GM21737 (cell line): ENCODE data around the gene GRAMD1B.

Source experiments
- ATAC-seq: cut with Tn5 transposase; IDR thresholded peaks from one replicate; pipeline ENCODE4 v1.9.1; 2021; ENCODE audit warnings: mild to moderate bottlenecking, moderate library complexity; ENCODE audit not compliant: unreplicated experiment

Gene GRAMD1B

DNA sequence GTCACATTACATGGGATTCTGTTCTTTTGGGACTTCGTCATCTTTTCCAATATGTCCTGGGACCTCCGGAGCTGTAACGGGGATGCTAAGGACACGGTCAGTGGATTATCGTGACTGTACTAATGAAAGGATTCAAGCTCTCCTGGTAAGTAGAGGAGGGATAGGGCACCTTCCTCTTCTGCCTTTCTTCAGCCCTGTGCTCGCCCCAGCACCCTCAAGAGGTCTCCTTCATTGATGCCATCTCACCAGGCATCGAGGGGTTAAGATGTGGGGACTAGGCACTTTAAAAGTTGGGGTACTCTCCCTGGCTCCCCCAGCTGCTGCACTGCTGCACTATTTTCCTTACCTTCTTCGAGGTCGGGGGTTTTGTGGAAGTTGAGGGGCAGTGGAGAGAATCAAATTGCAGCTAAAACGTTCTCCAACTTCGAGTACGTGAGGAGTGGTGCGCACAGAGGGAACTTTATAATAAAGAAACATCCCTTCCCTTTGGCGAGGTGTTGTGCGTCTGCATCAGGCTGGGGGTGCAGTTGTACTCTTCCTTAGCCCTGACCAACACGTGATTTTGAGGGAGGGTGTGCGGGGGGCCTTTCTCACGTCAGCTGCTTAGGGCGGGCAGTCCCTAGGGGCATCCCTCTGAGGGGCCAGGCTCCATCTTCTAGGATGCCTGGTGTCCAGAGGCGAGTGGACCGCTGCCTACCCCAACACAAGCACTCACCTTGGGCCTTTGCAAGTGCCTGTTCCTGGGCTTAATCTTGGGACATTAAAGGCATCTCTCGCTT, 96.1 kb downstream of the GRAMD1B start:
- ATAC-seq = no peak

DNA sequence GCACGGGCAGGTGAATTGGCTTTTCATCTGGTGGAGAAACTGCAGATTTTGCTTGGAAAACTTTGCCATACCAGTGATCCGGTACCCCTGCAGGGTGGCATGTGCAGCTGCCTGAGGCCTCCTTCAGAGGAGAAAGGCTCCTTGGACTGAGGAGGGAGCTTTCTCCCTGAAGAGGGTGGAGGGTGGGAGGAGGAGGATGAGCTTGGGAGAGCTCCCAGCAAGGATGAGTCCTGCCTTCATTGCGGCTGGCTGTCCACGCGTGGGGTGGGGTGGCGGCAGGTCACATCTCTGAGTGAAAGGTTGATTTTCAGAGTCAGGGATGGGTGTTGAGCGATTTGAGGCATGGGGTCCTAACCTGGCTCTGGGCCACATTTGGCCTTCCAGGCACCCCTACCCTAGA, 96.8 kb downstream of the GRAMD1B start:
- no peak for ATAC-seq

DNA sequence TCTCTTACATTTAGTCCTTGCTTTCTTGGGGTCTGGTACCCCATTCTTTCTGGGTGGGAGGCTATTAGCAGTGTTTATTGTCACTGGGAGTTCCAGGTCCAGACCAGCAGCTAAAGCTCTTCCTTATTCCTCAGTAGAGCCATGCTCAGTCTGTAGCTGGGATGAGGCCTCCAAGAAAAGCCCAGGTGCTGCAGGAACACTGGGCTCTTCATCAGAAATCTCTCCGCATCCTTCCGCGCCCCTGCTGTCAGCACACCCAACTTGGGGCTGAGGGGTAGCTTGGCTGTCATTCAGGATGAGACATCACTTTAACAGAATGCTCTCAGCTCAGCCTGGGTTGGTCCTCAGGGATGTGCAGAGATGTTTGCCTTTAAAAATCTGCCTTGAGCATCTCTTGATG, 97.5 kb downstream of the GRAMD1B start:
- ATAC-seq = no peak

- no peak for ATAC-seq
Observed at GRCh38 chr11:123527947-123528346, 97.9 kb downstream of the GRAMD1B start.

- no peak for ATAC-seq
Observed at GRCh38 chr11:123531325-123531724, 101.3 kb downstream of the GRAMD1B start.

GRCh38 chr11:123532131-123532530, 102.1 kb downstream of the GRAMD1B start:
- no peak for ATAC-seq

GRCh38 chr11:123535401-123535800, 105.3 kb downstream of the GRAMD1B start:
- ATAC-seq = no peak

- no peak for ATAC-seq
Observed at GRCh38 chr11:123536690-123537437, 106.8 kb downstream of the GRAMD1B start.

- ATAC-seq = no peak
Observed at GRCh38 chr11:123537726-123538125, 107.7 kb downstream of the GRAMD1B start.

- ATAC-seq = no peak
Observed at GRCh38 chr11:123543797-123544196, 113.7 kb downstream of the GRAMD1B start.

- ATAC-seq = no peak
Observed at GRCh38 chr11:123544631-123545375, 114.7 kb downstream of the GRAMD1B start.

GRCh38 chr11:123545726-123546270, 115.7 kb downstream of the GRAMD1B start:
- ATAC-seq = no peak

- no peak for ATAC-seq
Observed at GRCh38 chr11:123546515-123546914, 116.4 kb downstream of the GRAMD1B start.

DNA sequence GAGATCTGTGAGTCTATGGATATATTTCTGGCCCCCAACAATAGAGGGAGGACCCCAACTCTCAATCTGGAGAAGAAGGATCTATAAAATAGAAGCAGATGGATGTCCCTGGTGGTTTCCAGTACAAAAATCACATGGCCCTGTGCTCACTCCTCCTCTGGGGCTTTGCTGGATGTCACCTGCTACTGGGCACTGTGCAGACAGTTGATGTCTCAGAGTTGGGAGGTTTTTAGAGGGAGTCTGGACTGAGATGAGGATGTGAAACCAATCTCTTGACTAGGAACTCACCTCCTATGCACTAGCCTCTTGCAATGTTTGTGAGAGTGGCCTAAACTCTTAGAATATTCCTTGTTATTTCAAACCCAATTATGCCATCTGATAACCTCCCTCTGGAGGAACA, 117.1 kb downstream of the GRAMD1B start:
- ATAC-seq = peak; percentile 73

GRCh38 chr11:123548774-123549173, 118.7 kb downstream of the GRAMD1B start:
- no peak for ATAC-seq

- no peak for ATAC-seq
Observed at GRCh38 chr11:123549926-123550917, 120.2 kb downstream of the GRAMD1B start.

- ATAC-seq = no peak
Observed at GRCh38 chr11:123551079-123551478, 121.0 kb downstream of the GRAMD1B start.

DNA sequence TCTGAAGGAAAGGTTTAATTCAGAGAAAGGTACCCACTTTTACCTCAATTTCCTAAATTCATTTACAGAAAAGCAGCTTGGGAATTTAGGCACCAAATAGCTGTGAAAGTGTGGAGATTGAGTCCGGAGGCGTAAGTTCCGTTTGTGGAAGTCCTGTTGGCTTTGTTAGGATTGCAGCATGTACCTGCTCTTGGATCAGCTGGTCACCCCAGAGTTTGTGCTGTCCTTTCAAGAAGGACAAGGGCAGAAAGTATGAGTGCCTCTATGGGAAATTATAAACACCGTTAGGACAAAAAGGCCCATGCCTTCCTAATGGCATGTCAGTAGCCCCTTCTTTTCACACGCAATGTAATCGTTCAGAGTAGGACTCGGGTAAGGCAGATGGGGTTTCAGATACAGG, 126.6 kb downstream of the GRAMD1B start:
- no peak for ATAC-seq

DNA sequence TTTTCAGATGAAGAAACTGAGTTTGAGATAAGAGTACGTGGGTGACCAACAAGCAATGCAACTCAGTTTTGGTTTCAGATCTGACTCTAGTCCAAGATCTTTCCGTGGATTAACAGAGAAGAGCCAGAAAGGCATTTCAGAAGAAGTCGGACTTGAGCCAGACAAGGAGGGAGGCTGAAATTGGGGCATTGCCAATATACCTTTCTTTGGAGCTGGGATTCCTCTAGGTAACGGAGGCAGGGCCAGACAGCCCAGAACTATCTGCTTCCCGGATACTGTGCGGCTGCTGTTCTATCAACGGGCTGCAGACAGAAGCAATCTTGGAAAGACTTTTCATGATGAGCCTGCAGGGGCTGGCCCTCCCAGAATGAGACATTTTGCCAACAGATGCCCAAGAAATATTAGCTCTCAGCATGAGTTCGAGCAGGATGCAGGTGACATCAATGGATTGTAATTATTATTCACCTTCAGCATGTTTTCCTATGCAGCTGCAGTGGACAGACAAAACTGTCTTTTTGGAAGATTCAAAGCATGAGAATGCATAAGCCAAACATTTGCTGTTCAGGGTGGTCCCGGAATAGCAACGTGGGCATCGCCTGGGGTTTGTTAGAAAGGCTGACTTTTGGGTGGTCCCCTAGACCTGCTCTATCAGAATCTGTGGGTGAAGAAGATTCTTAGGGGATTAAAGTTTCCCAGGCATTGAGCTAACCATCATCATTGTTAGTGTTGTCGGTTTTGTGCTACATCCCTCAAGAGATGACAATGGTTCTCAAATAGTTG, 128.7 kb downstream of the GRAMD1B start:
- no peak for ATAC-seq
